Liver (tissue), 9 donors: ENCODE measurements around the gene LMF1. TPM values are rescaled to one million over a fixed set of nuclear protein-coding genes. Genes with fewer than 3 reads are reported as not detected.
"Not testable (repeated sequence)": the region's sequence is repeated elsewhere in the genome, so short reads cannot be mapped to it uniquely, and the experiment has no call there.

Experiments used
- DNase-seq: peaks from one replicate; pipeline ENCODE4 v3.0.0-alpha.2; 2017; ENCODE audit warnings: low spot score
- H3K27ac ChIP-seq, 2 donors: one replicate each; pipeline ENCODE4 v1.7.0; 2013; ENCODE audit warnings: inconsistent platforms in 2 of 2, low read length in 2 of 2, control low read depth in 1 of 2, low read depth in 1 of 2, mild to moderate bottlenecking in 1 of 2
- H3K27me3 ChIP-seq, 4 donors: one replicate each; pipeline versions ENCODE4 v1.6.1 to v1.7.0; 2013; ENCODE audit warnings: low read length in 3 of 4, inconsistent platforms in 1 of 4, mild to moderate bottlenecking in 1 of 4, moderate library complexity in 1 of 4; ENCODE audit not compliant: control insufficient read depth in 4 of 4, insufficient read depth in 4 of 4
- H3K36me3 ChIP-seq, 4 donors: one replicate each; pipeline versions ENCODE4 v1.6.1 to v1.7.0; 2013; ENCODE audit warnings: low read length in 3 of 4, mild to moderate bottlenecking in 3 of 4, low read depth in 1 of 4, moderate library complexity in 1 of 4; ENCODE audit not compliant: control insufficient read depth in 4 of 4, insufficient read depth in 3 of 4
- H3K4me1 ChIP-seq, 4 donors: one replicate each; pipeline versions ENCODE4 v1.6.1 to v1.7.0; 2013; ENCODE audit warnings: low read length in 3 of 4, mild to moderate bottlenecking in 3 of 4, moderate library complexity in 1 of 4; ENCODE audit not compliant: control insufficient read depth in 4 of 4, insufficient read depth in 4 of 4
- H3K4me3 ChIP-seq, 3 donors: one replicate each; pipeline versions ENCODE4 v1.6.1 to v1.7.0; 2013; ENCODE audit warnings: low read length in 3 of 3, control low read depth in 1 of 3, low read depth in 1 of 3, mild to moderate bottlenecking in 1 of 3
- H3K9ac ChIP-seq, 2 donors: one replicate each; pipeline ENCODE4 v1.7.0; 2013; ENCODE audit warnings: low read length in 2 of 2, mild to moderate bottlenecking in 2 of 2, moderate library complexity in 2 of 2, control low read depth in 1 of 2, low read depth in 1 of 2
- H3K9me3 ChIP-seq, 4 donors: one replicate each; pipeline versions ENCODE4 v1.6.1 to v1.7.0; 2013; ENCODE audit warnings: low read length in 3 of 4; ENCODE audit not compliant: control insufficient read depth in 4 of 4
- EGR1 ChIP-seq, 2 donors: IDR thresholded peaks; 2 replicates each; pipeline ENCODE4 v1.6.1; 2016 to 2018; ENCODE audit warnings: antibody characterized with exemption in 2 of 2, low read depth in 2 of 2
- FOXA2 ChIP-seq: IDR thresholded peaks from 2 replicates; pipeline ENCODE4 v1.6.1; 2016; ENCODE audit warnings: antibody characterized with exemption
- GABPA ChIP-seq, 2 donors: IDR thresholded peaks in 1 of 2; conservative IDR thresholded peaks in 1 of 2; 2 replicates each; pipeline ENCODE4 v1.6.1; 2016; ENCODE audit warnings: antibody characterized with exemption in 2 of 2, mild to moderate bottlenecking in 1 of 2, moderate library complexity in 1 of 2
- HNF4A ChIP-seq, 2 donors: conservative IDR thresholded peaks; 2 replicates each; pipeline ENCODE4 v1.6.1; 2016; ENCODE audit warnings: antibody characterized with exemption in 2 of 2, mild to moderate bottlenecking in 2 of 2
- HNF4G ChIP-seq: IDR thresholded peaks from 2 replicates; pipeline ENCODE4 v1.6.1; 2016; ENCODE audit warnings: antibody characterized with exemption
- JUND ChIP-seq, 2 donors: IDR thresholded peaks; 2 replicates each; pipeline ENCODE4 v1.6.1; 2016; ENCODE audit warnings: antibody characterized with exemption in 2 of 2
- NR2F2 ChIP-seq: IDR thresholded peaks from 2 replicates; pipeline ENCODE4 v1.6.1; 2016; ENCODE audit warnings: antibody characterized with exemption
- RAD21 ChIP-seq, 2 donors: IDR thresholded peaks; 2 replicates each; pipeline ENCODE4 v1.6.1; 2016; ENCODE audit warnings: antibody characterized with exemption in 2 of 2, mild to moderate bottlenecking in 2 of 2
- RXRA ChIP-seq, 2 donors: IDR thresholded peaks; 2 replicates each; pipeline ENCODE4 v1.6.1; 2017 to 2018; ENCODE audit warnings: antibody characterized with exemption in 2 of 2, mild to moderate bottlenecking in 1 of 2
- SP1 ChIP-seq: IDR thresholded peaks from 2 replicates; pipeline ENCODE4 v1.6.1; 2018; ENCODE audit warnings: antibody characterized with exemption, mild to moderate bottlenecking
- YY1 ChIP-seq: IDR thresholded peaks from 2 replicates; pipeline ENCODE4 v1.6.1; 2016; ENCODE audit warnings: antibody characterized with exemption, mild to moderate bottlenecking
- WGBS: extraction: QIAGEN DNeasy Blood & Tissue Kit; methylation state at CpG from one replicate; pipeline ENCODE4 v1.1.7; 2013; 5-methylcytosine and 5-hydroxymethylcytosine counted together
- polyA plus RNA-seq, 2 donors: library from polyadenylated mRNA; stranded (reverse) in 1 of 2; unstranded in 1 of 2; fragments of 200-250 nt in 1 of 2; fragments of >200 nt in 1 of 2; fragmentation: Nextera tagmentation in 1 of 2; extraction: Ambion mirVana in 1 of 2; gene quantifications; one replicate each; pipeline versions ENCODE4 v1.2.1 to v1.2.3, GENCODE V29; 2013 to 2015
- total RNA-seq, 2 donors: library from RNA; depleted of rRNA; stranded (reverse); fragments of >200 nt; gene quantifications; one replicate each; pipeline ENCODE4 v1.2.3, GENCODE V29; 2014
- TF ChIP-seq, protein P1 (sequence below): IDR thresholded peaks from 2 replicates; pipeline ENCODE4 v1.6.1; 2016; ENCODE audit warnings: antibody characterized with exemption
- TF ChIP-seq, protein P2 (sequence below): fragments of 150-350 bp; IDR thresholded peaks from 2 replicates; pipeline ENCODE4 v1.5.1; 2017; ENCODE audit warnings: improper control_type of control experiment, low read depth, low read length; ENCODE audit not compliant: missing input control
- TF ChIP-seq, protein P3 (sequence below): IDR thresholded peaks from 2 replicates; pipeline ENCODE4 v1.6.1; 2016; ENCODE audit warnings: antibody characterized with exemption, mild to moderate bottlenecking
- donor health status: healthy.
- donor health status: healthy.
- donor health status: healthy.
- donor health status: healthy.
- donor health status: healthy.

LMF1 gene
- total and polyA plus RNA-seq, 4 donors, result 8.8 to 24.3 (median 12.6) TPM

DNA sequence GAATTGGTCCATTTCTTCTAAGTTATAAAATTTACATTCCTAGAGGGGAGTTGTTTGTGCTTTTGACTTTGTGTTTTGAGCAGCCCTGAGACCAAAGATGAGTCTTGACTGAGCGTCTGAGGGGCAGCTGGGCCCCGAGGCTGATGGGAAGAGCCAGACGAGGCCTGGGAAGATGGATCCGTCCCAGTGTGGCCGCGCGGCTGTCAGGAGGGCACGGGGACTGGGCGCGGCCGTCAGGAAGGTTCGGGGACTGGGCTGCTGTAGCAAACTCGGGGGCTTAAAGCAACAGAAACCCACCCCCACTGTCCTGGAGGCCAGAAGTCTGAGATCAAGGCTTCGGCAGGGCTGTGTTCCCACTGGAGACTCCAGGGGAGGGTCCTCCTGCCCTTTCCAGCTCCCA lies 132.0 kb downstream of the LMF1 start:
- peaks cover 0 to 13% (median 10%) of the 10 kb centered on the region in 4 donors for H3K9me3 ChIP-seq
- no peak overlapping the region for H3K4me3 ChIP-seq
- H3K9ac ChIP-seq, result no peak overlapping the region
- H3K36me3 ChIP-seq, result no peaks in the 10 kb centered on the region
- no peak overlapping the region for H3K27ac ChIP-seq
- no peak for TF ChIP-seq HNF4A (conservative IDR thresholded peaks at IDR 0.05)
- TF ChIP-seq, protein P1, sequence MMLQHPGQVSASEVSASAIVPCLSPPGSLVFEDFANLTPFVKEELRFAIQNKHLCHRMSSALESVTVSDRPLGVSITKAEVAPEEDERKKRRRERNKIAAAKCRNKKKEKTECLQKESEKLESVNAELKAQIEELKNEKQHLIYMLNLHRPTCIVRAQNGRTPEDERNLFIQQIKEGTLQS, result no peak
- TF ChIP-seq FOXA2, result no peak
- TF ChIP-seq YY1, result no peak
- no peak for TF ChIP-seq HNF4G
- TF ChIP-seq SP1, result no peak
- no peak for TF ChIP-seq NR2F2
- no peak for TF ChIP-seq RXRA (IDR thresholded peaks at IDR 0.05)
- no peak for TF ChIP-seq GABPA (IDR thresholded peaks at IDR 0.05 in 1 of 2, conservative IDR thresholded peaks at IDR 0.05 in 1 of 2)
- no peak for TF ChIP-seq JUND (IDR thresholded peaks at IDR 0.05)
- TF ChIP-seq RAD21 (IDR thresholded peaks at IDR 0.05), result no peak
- no peak for TF ChIP-seq EGR1 (IDR thresholded peaks at IDR 0.05; ENCODE audit: low read depth in 2 of 2)
- TF ChIP-seq, protein P2, sequence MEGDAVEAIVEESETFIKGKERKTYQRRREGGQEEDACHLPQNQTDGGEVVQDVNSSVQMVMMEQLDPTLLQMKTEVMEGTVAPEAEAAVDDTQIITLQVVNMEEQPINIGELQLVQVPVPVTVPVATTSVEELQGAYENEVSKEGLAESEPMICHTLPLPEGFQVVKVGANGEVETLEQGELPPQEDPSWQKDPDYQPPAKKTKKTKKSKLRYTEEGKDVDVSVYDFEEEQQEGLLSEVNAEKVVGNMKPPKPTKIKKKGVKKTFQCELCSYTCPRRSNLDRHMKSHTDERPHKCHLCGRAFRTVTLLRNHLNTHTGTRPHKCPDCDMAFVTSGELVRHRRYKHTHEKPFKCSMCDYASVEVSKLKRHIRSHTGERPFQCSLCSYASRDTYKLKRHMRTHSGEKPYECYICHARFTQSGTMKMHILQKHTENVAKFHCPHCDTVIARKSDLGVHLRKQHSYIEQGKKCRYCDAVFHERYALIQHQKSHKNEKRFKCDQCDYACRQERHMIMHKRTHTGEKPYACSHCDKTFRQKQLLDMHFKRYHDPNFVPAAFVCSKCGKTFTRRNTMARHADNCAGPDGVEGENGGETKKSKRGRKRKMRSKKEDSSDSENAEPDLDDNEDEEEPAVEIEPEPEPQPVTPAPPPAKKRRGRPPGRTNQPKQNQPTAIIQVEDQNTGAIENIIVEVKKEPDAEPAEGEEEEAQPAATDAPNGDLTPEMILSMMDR, result no peak
- TF ChIP-seq, protein P3, sequence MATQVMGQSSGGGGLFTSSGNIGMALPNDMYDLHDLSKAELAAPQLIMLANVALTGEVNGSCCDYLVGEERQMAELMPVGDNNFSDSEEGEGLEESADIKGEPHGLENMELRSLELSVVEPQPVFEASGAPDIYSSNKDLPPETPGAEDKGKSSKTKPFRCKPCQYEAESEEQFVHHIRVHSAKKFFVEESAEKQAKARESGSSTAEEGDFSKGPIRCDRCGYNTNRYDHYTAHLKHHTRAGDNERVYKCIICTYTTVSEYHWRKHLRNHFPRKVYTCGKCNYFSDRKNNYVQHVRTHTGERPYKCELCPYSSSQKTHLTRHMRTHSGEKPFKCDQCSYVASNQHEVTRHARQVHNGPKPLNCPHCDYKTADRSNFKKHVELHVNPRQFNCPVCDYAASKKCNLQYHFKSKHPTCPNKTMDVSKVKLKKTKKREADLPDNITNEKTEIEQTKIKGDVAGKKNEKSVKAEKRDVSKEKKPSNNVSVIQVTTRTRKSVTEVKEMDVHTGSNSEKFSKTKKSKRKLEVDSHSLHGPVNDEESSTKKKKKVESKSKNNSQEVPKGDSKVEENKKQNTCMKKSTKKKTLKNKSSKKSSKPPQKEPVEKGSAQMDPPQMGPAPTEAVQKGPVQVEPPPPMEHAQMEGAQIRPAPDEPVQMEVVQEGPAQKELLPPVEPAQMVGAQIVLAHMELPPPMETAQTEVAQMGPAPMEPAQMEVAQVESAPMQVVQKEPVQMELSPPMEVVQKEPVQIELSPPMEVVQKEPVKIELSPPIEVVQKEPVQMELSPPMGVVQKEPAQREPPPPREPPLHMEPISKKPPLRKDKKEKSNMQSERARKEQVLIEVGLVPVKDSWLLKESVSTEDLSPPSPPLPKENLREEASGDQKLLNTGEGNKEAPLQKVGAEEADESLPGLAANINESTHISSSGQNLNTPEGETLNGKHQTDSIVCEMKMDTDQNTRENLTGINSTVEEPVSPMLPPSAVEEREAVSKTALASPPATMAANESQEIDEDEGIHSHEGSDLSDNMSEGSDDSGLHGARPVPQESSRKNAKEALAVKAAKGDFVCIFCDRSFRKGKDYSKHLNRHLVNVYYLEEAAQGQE, result no peak
- H3K27me3 ChIP-seq, result no peaks in the 10 kb centered on the region
- WGBS, result 86% methylated on average over 14 of the region's 14 CpGs
- no peak for DNase-seq
- H3K4me1 ChIP-seq, result no peaks in the 10 kb centered on the region

DNA sequence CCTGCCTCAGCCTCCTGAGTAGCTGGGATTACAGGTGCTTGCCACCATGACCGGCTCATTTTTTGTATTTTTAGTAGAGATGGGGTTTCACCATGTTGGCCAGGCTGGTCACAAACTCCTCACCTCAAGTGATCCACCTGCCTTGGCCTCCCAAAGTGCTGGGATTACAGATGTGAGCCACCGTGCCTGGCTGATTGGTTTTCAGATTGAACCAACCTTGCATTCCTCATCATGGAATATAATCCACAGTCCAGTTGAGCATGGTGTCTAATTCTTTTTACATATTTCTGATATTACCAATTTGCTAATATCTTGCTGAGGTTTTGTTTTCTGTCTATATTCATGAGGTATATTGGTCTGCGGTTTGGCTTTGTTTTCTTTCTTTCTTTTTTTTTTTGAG lies 134.0 kb downstream of the LMF1 start:
- DNase-seq, H3K36me3 ChIP-seq, H3K27ac ChIP-seq, H3K27me3 ChIP-seq, H3K4me3 ChIP-seq, H3K9ac ChIP-seq, H3K4me1 ChIP-seq: not testable (repeated sequence)
- H3K9me3 ChIP-seq, result peaks cover 0 to 13% (median 10%) of the 10 kb centered on the region in 4 donors
- WGBS, result 91% methylated on average over 3 of the region's 3 CpGs

DNA sequence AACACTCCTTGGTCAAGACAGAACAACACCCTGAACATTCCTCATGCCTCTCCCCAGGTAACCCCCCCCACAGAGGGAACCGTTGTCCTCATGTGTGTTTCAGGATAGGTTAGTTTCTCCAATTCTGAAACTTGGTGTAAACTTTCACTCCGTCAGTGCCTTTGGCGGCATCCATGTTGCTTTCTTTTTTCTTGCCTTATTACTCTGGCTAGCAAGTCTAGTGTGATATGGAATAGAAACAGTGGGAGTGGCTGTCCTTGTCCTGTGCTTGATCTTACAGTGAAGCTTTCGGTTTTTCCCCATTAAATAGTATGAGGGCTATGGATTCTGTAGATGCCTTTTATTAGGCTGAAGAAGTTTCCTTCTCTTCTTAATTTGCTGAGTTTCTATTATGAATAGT lies 134.6 kb downstream of the LMF1 start:
- H3K36me3 ChIP-seq, result no peaks in the 10 kb centered on the region
- H3K4me3 ChIP-seq, result no peak overlapping the region
- no peak overlapping the region for H3K9ac ChIP-seq
- H3K9me3 ChIP-seq, result peaks cover 0 to 13% (median 10%) of the 10 kb centered on the region in 4 donors
- TF ChIP-seq RAD21 (IDR thresholded peaks at IDR 0.05) (no peak), NR2F2 (no peak), HNF4G (no peak)
- TF ChIP-seq, protein P2, result no peak
- H3K4me1 ChIP-seq, result no peaks in the 10 kb centered on the region
- no peak overlapping the region for H3K27ac ChIP-seq
- no peaks in the 10 kb centered on the region for H3K27me3 ChIP-seq
- WGBS, result 83% methylated on average over 4 of the region's 4 CpGs
- DNase-seq, result no peak
